HuH-7 (cell line): ENCODE data around the gene SPATS2L.
A peak's percentile ranks its signal among the peaks of the same experiment; 100 is the strongest.

ENCODE experiments used
- DNase-seq: peaks from one replicate; pipeline ENCODE4 v3.0.0; 2011; ENCODE audit warnings: low spot score

SPATS2L gene

DNA sequence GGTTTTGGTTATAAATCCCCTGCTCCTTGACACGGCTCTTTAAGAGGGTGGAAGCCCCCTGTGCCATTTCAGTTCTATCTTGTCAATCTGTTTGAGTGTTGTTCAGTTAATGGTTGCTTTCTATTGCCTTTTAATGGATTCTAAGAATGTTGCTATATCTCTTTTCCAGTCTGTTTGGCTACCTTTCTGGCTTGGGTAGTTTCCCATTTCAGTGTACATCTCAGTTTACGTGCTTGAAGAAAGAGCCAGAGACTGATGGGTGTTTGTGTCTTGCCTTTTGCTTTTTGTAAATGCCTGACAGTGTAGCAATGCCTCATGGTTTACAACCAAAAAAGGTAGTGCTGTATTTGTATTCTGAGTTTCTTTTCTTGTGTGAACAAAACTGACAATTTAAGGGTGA lies 45.3 kb downstream of the SPATS2L start:
- no peak for DNase-seq

DNA sequence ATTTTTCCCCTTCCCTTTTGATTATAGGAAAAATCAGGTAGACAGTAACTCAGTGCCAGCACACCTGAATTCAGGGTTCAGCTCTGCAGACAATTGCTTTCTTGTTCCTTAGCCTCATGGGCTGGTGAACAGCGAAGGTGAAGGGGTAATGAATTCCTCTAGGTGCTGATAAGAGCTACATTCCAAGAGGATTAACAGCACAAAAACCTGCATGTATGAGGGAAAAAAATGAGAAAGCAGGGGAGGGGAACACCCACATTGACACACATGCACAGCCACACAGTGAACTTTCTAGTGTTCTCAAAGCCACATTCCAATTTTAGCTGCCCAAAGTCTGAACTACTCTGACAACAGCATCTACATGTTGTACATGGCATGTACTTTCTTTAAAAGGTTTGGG lies 46.1 kb downstream of the SPATS2L start:
- DNase-seq: no peak

DNA sequence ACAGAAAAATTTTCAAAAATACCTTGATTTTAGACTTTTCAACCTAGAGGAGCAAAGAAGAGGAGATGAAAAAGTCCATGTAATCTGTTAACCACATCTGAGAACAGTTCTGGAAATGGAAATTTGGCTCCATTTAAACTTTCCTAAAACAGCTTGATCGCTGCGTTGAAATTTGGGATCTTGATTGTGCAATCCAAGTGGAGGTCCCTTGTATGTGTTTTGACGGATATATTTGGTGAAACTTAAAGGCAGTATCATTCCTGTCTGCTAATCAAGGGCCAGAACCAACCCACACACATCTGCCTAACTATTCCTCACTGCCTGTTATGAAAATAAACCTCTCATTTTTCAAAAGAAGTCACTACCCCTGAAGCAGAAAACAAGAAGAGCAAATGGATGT lies 46.6 kb downstream of the SPATS2L start:
- no peak for DNase-seq

DNA sequence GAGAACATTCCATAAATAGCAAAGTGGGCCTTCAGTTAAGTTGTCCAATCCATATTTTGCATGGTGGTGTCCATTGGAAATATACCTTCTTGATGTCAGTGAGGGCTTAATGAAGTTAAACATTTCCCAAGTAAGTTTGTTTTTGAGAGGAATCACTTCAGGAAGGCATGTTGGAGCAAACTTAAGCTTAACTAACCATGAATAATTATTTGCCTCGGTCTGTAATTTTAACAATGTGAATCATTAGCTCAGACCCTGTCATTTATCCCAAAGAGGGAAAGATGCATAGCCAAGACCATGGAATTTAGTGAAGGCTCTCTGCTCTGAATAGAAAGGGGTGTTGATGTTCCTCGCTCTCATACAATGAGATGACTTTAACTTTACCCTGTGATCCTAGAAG lies 47.4 kb downstream of the SPATS2L start:
- DNase-seq: no peak

DNA sequence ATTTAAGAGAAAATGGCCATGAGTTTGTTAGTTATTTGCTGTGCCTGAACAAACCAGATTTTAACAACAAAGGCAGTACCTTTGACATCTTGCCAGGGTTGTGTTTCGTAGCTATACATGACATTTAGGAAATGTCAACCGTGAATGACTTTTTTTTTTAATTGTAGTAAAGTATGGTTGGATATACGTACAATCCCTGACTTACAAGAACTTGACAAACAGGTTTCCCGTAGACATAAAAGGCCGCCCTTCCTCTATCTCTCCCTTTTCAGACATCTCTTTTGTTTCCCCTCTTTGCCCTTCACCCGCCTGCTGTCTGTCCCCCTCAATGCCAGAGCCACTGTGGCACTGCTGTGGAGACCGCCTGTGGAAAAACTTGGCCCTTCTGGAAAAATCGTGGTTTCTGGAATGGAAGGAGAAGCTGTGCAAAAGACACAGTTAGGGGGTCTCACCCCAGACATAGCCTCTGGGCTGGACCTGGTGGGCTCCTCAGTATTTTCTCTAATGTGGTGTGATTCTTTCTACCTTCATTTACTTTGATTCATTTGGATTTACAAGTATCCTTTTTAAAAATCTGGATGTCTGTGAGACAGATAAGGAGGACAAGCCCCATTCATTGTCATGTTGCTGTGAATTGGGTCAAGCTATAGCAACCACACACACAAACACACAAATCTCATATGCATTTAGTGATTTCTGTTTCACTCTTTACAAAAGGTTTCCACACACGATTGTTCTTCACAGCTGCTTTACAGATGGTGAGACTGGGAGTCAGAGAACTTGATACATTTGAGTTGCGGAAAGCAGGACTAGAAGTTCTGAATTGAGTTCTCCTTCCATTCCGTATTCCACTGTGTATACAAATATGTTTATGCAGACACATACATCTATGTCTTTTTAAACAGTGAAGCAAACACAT lies 48.6 kb downstream of the SPATS2L start:
- no peak for DNase-seq

DNA sequence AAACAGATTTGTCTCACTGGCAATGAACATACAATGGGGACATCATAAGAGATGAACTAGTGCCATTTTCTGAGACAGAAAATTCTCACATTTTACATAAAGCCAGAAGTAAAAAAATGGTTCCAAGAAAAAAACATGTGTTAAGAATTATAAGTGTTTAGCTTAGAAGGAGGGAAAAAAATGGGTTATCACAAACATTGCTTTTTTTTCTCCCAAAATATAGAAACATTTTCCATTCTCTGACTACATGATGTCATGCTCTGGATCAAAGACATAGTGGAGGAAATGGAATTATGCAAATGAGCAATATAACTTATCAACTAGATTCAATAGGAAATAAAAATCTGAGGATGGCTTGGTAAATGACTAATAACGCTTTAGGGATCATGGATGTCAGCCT lies 49.8 kb downstream of the SPATS2L start:
- DNase-seq: no peak

DNA sequence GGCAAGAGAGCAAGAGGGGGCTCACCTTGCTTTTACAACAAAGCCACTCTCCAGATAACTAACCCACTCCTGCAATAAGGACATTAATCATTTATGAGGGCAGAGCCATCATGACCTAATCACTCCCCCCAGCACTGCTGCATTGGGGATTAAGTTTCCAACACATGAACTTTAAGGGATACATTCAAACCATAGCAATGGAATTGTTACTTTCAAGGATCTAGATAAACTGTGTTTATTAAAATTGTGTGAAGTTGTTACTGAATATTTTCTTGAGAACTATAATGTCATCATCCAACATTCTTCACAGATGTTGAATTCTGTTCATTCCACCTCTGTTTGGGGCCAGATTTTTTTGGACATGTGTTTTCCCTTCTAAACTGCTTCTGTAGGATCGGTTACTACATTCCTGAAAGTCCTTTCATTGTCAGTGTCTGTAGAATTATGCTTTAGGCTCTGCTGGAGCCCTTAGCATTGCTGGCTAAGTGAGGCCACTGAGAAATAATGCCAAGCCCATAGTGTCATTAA lies 50.4 kb downstream of the SPATS2L start:
- DNase-seq: no peak

DNA sequence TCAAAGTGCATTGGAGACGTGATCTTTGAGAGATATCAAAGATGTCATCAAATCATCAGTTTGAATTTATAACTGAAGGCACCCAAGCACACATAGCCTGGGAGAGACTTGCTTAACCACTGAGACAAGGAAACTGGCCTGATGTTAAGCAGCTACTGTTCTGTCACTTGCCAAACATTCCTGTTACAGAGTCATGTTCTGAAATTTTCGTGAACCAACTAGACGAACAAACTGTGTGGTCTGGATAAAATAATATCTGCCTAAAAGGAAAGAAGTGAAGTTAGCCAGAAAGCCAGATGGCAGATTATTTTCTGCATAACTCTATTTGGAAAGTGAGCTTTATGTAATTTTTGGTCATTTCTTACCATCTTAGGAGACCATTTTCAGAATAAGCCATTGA lies 51.4 kb downstream of the SPATS2L start:
- DNase-seq: no peak

DNA sequence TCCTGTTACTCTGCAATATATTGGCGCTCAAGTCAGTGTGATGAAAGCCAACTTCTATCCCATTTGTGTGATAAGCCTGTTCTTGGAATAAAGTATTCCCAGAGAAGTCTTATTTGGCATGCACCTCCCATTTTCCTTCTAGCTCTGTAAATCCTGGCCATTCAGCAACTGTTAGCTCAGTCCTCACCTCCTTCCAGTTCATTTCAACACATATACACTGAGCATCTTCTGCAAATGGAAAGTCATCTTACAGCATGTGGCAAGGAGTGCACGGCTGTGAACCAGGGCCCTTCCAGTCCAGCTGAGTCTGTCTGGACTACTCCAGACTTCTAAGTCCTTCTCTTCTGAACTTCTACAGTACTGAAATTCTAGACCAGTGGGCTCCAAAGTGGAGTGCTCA lies 53.1 kb downstream of the SPATS2L start:
- DNase-seq: no peak

DNA sequence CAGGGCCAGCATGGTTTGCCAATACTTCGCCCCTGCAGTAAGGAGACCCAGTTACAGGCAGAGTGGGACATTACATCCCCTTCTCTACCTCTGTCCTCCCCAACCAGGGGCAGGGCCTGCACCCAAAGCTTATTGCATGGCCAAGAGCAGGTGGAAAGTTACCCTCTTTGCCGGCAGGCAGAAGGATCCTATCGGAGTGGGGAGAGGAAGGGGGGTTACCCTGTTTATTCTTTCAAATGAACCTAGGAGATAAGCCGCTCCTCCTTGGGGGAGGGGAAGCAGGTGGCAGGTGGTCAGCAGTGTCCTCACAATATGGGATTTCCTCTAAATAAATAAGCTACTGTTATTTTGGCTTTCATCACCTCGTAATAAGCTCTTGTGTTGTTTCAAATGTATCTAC lies 53.9 kb downstream of the SPATS2L start:
- no peak for DNase-seq

DNA sequence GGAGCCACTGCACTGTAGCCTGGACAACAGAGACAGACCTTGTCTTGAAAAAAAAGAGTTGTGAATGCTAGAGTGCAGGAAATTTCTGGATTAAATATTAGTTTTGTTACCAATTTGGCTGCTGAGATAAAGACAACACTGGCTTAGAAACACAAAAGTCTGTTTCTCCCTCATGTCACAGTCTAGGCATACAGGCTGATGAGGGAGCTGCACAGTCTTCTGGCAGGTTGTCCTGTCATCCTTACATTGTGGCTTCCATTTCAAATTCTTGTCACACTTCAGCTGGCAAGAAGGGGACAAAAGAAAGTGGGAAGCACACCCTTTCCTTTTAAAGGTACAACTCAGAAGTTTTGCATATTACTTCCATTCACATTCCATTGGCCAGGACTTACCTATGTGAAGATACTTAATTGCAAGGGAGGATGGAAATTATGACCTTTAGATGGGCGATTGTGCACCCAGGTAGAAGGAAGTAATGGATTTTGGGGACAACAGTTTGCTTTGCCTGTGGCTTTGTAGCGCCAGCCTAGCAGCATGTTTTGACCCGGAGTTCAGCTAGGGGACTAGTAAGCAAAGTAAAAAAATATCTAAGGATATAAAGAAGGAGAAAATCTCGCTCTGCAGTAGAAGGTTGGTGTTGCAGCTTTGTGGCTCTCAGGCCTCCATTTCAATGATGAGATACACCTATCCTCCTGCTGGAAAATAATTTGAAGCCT lies 55.9 kb downstream of the SPATS2L start:
- DNase-seq: no peak

DNA sequence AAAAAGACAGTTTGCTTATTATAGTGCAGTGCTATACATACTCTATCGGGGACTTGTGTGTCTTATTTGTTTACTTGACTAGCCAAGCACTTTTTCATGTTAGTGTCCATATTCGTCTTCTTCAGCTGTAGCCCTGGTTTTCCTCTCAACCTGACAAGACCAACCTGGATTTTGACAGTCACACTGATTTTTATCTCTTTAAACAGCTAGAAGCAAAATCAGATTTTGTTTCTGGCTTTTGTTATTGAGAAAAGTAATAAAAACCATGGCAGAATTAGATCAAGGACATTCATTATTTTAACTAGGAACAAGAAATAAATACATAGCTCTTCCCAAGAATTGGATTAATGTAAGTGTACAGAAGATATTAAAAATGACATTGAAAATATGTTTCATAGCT lies 56.8 kb downstream of the SPATS2L start:
- no peak for DNase-seq

DNA sequence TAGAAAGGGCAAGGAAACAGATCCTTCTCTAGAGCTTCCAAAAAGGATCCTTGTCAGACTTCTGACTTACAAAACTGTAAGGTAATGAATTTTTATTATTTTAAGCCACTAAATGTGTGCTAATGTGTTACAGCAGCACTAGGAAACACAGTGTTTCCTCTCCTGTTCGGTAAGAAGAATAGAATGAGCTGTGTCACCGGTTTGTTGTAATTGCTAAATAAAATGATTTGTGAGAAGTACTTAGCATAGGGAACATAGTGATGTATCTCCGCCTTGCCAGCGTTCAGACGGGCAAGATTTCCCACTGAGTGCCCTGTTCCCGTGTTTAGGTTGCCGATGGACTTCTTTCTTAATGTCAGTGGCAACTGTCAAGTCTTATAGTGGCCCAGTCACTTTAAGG lies 57.6 kb downstream of the SPATS2L start:
- DNase-seq: no peak

DNA sequence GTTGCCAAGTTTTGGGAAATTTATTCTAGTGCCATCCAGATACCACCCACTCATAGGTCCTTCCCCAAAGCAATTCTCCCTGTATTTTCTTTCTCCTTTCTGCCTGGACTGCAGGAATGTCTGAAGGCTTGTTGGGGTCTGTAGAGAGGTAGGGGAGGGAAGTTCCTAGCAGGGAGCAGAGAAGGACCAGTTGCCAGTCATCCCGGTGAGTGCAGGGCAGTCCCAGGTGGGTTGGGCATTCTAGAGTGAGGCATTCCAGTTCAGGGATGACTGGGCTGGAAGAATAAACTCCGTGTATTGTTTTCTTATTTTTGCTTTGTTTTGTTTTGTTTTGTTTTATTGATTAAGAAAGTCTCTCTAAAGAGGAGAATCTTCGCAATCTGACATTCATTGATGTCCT lies 58.1 kb downstream of the SPATS2L start:
- no peak for DNase-seq

DNA sequence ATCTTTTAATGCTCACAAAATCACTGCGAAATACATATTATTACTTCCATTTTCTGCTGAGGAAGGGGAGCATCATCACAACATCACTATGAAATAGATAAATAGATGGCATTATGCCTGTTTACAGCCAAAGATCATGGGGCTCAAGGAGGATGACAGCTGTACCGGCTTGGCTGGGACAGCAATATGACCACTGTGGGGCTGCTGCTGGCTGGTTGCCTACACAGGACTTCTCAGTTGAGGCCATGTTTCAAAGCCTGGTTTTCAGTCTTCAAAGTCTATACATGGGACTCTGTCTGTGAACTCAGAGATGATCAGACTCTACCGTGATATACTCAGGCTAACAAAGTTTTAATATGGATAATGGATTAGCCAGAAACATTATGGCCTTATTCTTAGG lies 58.7 kb downstream of the SPATS2L start:
- DNase-seq: no peak

DNA sequence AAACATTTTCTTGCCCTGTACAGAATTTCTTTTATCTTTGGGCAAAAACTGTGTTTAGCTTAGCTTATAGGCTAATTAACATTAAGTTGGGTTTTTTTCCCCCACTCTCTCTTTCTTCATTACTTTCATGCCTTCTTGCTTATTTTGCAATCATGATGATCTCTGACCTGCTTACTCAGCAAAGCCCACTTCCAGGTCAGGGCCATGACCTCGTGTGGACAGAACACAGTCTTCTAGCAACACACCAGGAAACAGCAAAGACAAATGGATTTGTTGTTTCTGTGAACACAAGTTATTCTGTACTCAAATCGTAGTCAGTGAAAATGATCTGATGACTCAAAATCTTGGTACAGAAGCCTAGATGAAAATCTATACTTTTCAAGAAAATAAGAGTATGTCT lies 60.7 kb downstream of the SPATS2L start:
- DNase-seq: no peak

DNA sequence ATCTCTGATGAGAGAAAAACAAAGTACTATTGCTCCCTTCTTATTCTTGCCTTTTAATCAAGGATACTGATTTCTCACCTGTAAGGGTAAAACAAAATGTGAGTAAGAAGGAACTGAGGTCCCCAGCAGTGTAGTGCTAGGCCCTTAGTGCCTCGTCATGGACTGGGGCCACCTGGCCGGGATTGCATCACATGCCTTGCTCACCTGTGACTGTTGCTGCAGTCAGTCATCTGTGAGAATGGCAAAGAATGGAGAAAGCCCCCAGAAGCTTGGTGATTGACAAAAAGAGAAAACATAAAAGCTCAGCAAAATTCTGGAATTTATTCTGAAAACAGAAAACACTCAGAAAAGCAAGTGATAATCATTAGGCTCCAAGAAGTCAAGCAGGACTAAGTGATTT lies 63.4 kb downstream of the SPATS2L start:
- DNase-seq: no peak

DNA sequence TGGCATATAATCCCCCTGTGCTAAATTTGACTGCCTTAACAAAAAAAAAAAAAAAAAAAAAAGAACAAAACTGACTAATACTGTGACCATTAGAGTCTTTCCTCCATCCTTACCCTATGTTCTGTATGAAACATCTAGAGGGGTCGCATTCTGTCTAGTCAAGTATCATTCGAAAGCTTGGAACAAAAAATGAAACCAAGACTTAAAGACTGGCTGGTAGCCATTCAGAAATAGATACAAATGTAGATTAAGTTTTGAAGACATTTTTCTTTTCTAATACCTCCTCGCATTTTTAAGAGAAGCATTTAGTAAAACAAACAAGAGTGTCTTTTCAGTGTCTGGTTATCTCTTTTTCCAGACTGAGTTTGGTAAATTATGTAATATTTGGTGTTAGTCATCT lies 66.7 kb downstream of the SPATS2L start:
- no peak for DNase-seq

DNA sequence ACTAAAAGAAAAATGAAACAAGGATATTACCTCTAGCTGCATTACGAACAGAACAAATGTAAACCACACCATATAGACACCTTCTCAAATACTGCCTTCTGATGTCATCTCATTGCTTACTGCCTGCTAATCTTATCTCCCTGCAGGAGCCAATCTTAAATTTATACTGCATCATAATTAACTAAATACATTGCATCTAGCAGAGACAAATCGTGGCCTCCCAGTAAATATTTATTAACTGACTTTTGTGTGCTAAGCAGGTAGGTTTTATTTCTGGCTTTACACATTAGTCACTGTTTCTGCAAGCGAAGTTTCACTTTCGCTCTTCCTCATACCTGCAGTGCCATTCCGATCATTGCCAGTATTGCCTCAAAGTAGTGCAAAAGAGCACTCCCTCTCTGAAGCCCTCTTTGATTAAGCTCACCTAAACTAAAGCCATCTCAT lies 67.5 kb downstream of the SPATS2L start:
- DNase-seq: no peak

DNA sequence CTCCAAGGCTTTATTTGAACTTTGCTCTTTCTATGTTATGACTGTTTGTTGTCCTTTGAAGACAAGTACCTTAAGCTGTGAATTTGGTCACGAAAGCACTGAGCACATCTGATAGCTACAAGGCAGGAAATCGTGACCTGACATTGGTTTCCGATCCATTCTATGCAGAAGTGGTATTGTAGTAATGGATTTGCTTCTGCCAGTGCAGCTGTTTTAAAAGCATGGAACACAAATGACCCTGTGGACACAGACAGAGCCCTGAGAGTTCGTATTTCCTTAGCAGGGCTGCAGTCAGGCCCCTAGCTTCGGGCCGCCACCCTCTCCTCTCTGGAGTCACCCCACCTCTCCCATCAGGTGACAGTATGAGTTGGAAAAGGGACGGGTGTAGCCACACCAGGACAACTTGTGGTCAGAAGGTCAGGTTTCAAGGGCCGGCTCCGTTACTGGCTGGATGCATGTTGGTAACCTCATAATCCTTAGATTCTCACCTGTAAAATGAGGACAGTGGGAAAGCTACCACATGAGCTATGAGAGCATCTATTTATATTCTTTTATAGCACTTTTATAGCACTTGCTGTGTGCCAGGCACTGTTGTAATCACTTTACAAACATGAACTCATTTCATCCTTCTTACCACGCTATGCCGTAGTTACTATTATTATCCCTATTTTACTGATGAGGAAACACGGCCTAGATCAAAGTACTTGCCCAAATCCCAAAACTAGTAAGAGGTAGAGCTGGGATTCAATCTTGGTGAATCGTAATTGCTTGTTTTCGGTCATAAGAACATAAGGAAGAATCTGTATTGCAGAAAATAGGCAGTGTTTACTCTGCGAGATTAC lies 70.2 kb downstream of the SPATS2L start:
- DNase-seq: no peak

DNA sequence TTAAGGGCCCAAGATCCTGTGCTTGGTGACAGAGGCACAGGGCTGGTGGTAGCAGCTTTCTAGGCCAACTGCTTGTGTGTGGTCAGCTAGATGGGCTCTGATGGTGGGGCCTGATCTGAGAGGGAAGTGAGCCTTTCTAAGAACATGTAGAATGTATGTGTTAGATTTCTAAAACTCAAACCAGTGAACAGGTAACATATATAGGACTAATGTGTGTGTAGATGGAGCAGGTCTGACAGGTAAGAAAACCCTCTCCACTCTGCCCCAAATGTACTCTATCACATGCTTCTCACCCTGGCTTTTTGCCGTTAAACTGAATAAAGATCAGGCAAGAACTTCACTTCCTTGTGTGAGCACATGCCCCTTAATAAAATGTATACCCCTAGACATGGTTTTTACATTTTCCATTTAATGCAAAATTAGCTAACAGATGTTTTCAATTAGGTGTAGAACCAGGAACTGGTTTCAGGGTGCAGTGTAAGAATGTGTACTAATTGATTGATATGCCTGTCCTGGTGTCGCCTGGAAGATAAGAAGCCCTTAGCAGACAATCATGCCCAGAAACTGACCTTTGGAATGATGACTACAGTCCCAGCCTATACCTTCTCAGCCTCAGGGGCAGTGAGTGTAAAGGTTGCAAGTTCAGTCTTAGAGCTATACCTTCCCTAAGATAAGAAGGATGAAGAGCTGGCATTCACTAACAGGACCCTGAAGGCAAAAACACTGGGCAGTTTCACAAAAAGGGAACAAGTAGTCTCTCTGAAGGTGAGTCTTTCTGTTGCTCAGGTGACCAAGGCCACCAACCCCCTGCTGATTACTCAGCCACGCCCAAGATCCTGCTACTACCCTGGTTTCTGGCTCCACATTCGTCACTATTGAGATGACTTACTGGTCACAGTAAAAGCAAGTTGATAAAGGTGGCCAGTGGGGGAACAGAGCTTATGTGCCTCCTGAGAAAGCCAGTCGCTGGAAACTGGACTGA lies 71.2 kb downstream of the SPATS2L start:
- peak; percentile 34 for DNase-seq
